DND-41 (cell line): ENCODE measurements around the gene FRS3.

Source experiments
- CTCF ChIP-seq: IDR thresholded peaks from 2 replicates; pipeline ENCODE4 v1.5.1; 2012; ENCODE audit warnings: borderline replicate concordance, low read length, moderate library complexity, mild to moderate bottlenecking; ENCODE audit not compliant: poor library complexity, severe bottlenecking; ENCODE audit errors: extremely low read depth
- EZH2 ChIP-seq: IDR thresholded peaks from 3 replicates; pipeline ENCODE4 v1.6.1; 2012; ENCODE audit warnings: borderline replicate concordance, low read depth, mild to moderate bottlenecking, moderate library complexity, low read length, inconsistent platforms; ENCODE audit not compliant: severe bottlenecking

GRCh38 chr6:41813469-41813868 lies 33.8 kb upstream of the FRS3 start:
- no peak for TF ChIP-seq EZH2
- no peak for TF ChIP-seq CTCF
